HK-2 (cell line): ENCODE measurements around the gene KDM4F.
"Not testable (repeated sequence)": the region's sequence is repeated elsewhere in the genome, so short reads cannot be mapped to it uniquely, and the experiment has no call there.

Experiments used
- DNase-seq: peaks from one replicate; pipeline ENCODE4 v3.0.0-alpha.2; 2018; ENCODE audit not compliant: unreplicated experiment

The KDM4F gene

DNA sequence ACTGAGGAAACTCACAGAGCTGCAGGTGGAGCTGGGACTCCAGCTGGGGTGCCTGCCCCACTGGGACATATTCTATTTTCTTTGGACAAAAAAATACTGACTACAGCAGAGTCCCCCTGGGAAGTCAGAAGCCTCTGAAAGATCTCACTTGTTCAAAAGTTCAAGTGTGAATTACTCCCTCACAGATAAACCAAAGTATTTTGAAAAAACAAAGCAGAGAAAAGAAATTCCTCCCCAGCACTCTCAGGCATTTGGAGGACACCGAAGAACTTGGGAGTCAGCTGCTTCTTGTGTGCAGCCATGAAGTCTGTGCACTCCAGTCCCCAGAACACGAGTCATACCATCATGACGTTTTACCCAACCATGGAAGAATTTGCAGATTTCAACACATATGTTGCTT lies at the start of gene KDM4F:
Gene KDM4F (plus strand): TSS at position 301 of the 400 bp plus-strand sequence.
- DNase-seq = not testable (repeated sequence)

DNA sequence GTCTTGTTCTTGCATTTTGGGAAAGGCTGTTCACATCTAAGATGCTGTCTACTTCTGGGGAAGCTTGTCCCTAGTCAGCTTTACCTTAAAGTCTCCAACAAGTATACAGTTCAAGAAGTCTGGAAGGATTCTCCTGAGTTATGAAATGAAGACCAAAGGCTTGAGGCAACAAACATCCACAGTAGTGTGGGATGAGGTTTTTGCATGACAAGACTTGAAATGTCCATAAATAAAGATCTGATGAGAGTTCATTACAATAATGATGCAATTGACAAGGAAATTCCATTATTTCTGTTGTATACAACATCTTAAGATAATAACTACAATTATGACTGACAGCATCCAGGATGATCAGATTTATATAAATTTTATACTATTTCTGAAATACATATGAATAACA lies 45.5 kb upstream of the KDM4F start:
- no peak for DNase-seq

- no peak for DNase-seq
Measured at GRCh38 chr11:95005642-95006041, 43.6 kb upstream of the KDM4F start.

- no peak for DNase-seq
Measured at GRCh38 chr11:95011376-95011775, 37.8 kb upstream of the KDM4F start.

GRCh38 chr11:95014184-95014821 lies 34.9 kb upstream of the KDM4F start:
- DNase-seq = no peak

- no peak for DNase-seq
Measured at GRCh38 chr11:95016139-95016538, 33.1 kb upstream of the KDM4F start.

DNA sequence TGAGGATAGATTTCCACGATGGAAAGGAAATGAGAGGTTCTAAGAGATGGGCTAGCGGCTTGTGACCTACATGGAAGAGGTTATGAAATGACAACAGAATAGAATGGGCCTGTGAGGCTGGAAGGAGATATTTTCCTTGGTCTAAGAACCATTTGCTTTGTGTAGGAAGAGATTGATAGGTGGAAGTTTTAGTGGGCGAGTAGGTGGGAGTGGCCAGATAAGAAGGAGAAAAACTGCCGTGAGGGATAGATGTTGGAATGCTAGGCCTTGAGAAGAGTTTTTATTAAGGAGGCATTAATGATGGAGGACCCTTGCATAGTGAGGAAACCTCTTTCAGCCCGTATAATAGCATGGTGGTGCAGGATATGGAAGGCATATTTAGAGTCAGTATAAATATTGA lies 27.8 kb upstream of the KDM4F start:
- not testable (repeated sequence) for DNase-seq

DNA sequence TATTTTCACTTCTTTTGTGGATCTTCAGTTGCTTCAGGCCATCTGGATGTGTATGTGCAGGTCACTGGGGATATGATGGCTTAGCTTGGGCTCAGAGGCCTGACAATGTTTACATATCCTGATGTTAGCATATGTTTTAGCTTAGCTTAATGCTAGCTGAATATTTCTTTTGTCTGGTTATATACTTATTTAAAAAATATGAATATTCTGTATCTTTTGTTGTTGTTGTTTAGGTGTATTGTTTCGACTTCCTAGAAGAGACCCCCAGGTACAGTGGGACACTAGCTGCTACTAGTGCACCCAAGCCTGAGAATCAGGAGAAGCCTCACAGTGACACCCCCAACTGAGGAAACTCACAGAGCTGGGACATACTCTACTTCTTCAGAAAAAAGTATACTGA lies 24.3 kb upstream of the KDM4F start, which contains the start of gene KDM4E:
Gene KDM4E (plus strand): TSS at position 301 of the 400 bp plus-strand sequence. CDS start 300 bp downstream, outside the sequence.
- DNase-seq = no peak

GRCh38 chr11:95025594-95025993 lies 23.6 kb upstream of the KDM4F start:
- DNase-seq = not testable (repeated sequence)

DNA sequence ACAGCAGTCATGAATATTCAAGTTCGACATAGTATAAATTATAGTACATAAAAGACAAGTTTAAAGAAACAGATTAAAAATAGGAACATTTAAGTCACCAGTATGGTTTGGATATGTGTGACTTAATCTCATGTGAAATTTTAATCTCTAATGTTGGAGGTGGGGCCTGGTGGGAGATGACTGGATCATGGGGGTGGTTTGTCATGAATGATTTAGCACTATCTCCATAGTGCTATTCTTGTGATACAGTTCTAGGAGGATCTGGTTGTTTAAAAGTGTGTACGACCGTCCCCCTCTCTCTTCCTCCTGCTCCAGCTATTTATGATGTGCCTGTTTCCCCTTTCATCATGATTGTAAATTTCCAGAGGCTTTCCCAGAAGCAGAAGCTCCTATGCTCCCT lies 20.9 kb upstream of the KDM4F start:
- DNase-seq = no peak

DNA sequence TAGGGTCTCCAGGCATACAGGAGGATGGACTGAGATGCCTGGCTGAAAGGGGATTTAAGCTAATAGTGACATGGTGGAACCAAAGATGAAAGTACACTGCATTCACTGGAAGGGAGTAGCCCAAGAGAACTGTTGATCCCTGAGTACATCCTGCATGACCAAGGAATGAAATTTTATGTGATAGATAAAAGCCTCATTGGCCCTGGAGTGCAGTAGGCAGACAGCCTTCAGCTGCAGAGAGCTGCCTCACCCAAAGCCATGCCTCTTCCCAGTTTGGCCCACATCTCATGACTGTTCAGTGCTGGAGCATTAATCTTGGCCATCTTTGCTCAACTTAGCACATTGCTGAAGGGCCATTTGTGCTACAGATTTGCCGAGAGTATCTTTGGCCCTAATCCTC lies 16.2 kb upstream of the KDM4F start:
- DNase-seq = no peak

- no peak for DNase-seq
Measured at GRCh38 chr11:95035316-95035715, 13.9 kb upstream of the KDM4F start.

GRCh38 chr11:95037356-95038035 lies 11.7 kb upstream of the KDM4F start:
- DNase-seq = not testable (repeated sequence)

- DNase-seq = no peak
Measured at GRCh38 chr11:95042239-95042638, 7.0 kb upstream of the KDM4F start.

DNA sequence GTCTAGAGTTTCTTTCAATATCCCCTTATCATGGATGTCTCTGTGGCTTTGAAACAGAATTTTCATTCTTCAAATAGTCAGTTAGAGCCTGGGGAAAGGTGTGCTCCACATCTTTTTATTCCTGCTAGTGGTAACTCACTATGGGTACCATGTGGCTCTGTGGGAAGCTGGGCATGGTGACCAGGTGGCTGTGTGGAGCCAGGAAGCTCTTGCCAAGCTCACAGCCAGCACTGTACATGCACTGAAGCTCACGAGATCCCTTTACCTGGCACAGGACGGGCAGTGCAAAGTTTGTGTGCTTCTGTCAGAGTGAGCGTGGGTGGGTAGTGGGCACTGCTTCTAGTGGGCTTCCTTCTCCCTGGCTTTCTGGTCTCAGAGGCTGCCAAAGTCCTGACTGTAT lies 6.3 kb upstream of the KDM4F start:
- no peak for DNase-seq

DNA sequence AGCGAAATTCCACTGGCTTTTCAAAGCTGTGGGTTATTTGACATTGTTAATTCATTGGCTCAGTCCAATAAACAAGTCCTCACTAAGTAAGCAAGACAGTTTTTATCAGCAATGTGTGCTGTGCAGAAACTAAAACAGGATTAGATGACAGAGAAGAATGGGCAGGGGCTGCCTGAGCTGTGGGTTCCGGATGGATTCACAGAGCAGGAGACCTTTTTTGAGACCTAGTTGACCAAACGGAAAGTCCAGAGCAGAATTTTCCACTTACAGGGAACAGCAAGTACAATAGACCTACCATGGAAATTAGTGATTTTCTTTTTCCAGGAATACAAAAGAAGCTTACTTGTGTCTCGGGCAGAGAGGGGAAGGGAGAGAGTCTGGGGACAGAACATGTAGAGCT lies 5.2 kb upstream of the KDM4F start:
- no peak for DNase-seq

GRCh38 chr11:95045812-95046211 lies 3.4 kb upstream of the KDM4F start:
- no peak for DNase-seq

- no peak for DNase-seq
Measured at GRCh38 chr11:95050595-95051202, 1.5 kb downstream of the KDM4F start.

- DNase-seq = no peak
Measured at GRCh38 chr11:95054356-95054755, 5.1 kb downstream of the KDM4F start.

- no peak for DNase-seq
Measured at GRCh38 chr11:95055283-95055897, 6.2 kb downstream of the KDM4F start.

GRCh38 chr11:95057959-95058358 lies 8.7 kb downstream of the KDM4F start:
- no peak for DNase-seq

- DNase-seq = no peak
Measured at GRCh38 chr11:95058621-95059020, 9.4 kb downstream of the KDM4F start.

DNA sequence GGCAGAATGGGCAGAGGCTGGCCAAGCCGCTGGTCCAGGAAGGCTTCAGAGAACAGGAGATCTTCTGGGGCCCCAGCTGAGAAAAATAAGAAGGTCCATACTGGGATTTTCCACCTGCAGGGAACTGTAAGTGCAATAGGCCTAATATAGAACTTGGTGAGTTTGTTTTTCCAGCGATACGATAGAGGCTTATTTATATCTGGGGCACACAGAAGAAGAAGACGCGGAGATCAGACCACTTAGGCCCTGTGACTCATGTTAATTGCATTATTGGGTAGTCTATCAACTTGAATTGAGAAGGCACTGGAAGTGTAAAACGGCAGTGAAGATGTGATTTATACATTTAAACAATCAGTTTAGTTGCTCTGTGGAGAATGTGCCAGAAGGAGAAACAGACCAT lies 9.8 kb downstream of the KDM4F start:
- no peak for DNase-seq
